K562 (cell line): ENCODE data around the gene PIK3R2.

ENCODE experiments used
- POLR2A ChIP-seq: fragments of 450-650 bp; conservative IDR thresholded peaks from 2 replicates; pipeline ENCODE4 v1.6.1; 2016
- POLR2AphosphoS5 ChIP-seq: IDR thresholded peaks from 2 replicates; pipeline ENCODE4 v1.6.1; 2011; ENCODE audit warnings: mild to moderate bottlenecking, low read depth, low read length, moderate library complexity; ENCODE audit not compliant: control insufficient read depth, insufficient read depth
- SMAD1 ChIP-seq: fragments of 150-350 bp; IDR thresholded peaks from 2 replicates; pipeline ENCODE4 v1.6.1; 2014; ENCODE audit warnings: low read length, low read depth; ENCODE audit not compliant: partially characterized antibody
- SMARCA4 ChIP-seq: fragments of 450-650 bp; IDR thresholded peaks from 2 replicates; pipeline ENCODE4 v1.6.1; 2016

DNA sequence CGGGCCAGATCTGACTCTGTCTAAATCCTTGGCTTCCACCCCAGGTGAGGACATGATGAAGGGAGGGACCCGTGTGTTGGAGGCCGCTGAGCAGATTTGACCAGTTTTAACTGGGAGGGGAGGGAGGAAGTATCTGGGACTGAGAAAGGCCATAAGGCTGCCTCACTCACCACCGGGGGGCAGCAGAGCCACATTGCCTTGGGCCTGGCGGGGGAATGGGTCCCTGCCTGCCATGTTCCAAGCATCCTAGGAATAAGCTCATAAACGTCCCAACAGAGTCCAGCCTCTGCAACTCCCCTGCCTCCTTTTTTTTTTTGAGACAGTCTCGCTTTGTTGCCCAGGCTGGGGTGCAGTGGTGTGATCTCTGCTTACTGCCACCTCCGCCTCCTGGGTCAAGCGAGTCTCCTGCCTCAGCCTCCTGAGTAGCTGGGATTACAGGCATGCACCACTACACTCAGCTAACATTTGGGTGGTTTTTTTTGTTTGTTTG, 39.9 kb upstream of the PIK3R2 start:
- TF ChIP-seq POLR2A (no peak), POLR2AphosphoS5 (no peak), SMAD1 (no peak), SMARCA4 (no peak)
